ENCODE results near the gene TATDN2. TPM values are rescaled to one million over a fixed set of nuclear protein-coding genes. Genes with fewer than 3 reads are reported as not detected.

TATDN2 gene
- total and polyA plus RNA-seq, 9 of the 15 experiments (the other 6 are each of a cell fraction or from before 2014, with no cell fraction given) = 5.2 to 44.7 (median 25.8) TPM

GRCh38 chr3:10234526-10235230 lies 13.6 kb upstream of the TATDN2 start (continued):
- TF ChIP-seq REST (IDR thresholded peaks at IDR 0.05; ENCODE audit: borderline replicate concordance) = no peak
- TF ChIP-seq REST (CRISPR knock-in tag; IDR thresholded peaks at IDR 0.05; ENCODE audit: low read depth) = no peak
- no peak for TF ChIP-seq TSHZ1 (CRISPR knock-in tag; IDR thresholded peaks at IDR 0.05)
- no peak for TF ChIP-seq STAT6 (CRISPR knock-in tag; IDR thresholded peaks at IDR 0.05)
- TF ChIP-seq FUS (optimal IDR thresholded peaks at IDR 0.05; ENCODE audit: low read depth, low read length) = no peak
- TF ChIP-seq POLR2AphosphoS5 (IDR thresholded peaks at IDR 0.05; ENCODE audit: control insufficient read depth, insufficient read depth, low read depth, low read length) = no peak
- TF ChIP-seq TFAP4 (CRISPR knock-in tag; IDR thresholded peaks at IDR 0.05; ENCODE audit: borderline replicate concordance) = 0 out of 2 replicates have a peak, but pooled peaks have one; percentile 12
- TF ChIP-seq HDAC6 (IDR thresholded peaks at IDR 0.05; ENCODE audit: low read depth, low read length) = no peak
- TF ChIP-seq MBD1 (CRISPR knock-in tag; IDR thresholded peaks at IDR 0.05) = no peak

All from K562 (cell line).